Panc1 (cell line): ENCODE data around the gene ZFP36L2.

Experiments used
- POLR2AphosphoS5 ChIP-seq: IDR thresholded peaks from 2 replicates; pipeline ENCODE4 v1.6.1; 2012; ENCODE audit warnings: mild to moderate bottlenecking, low read depth, low read length, moderate library complexity
- SIN3A ChIP-seq: IDR thresholded peaks from 2 replicates; pipeline ENCODE4 v1.6.1; 2012; ENCODE audit warnings: low read depth, mild to moderate bottlenecking, low read length, moderate library complexity, borderline replicate concordance; ENCODE audit not compliant: insufficient read depth
- TCF7L2 ChIP-seq: IDR thresholded peaks from 2 replicates; pipeline ENCODE4 v1.6.1; 2011; ENCODE audit warnings: mild to moderate bottlenecking, low read depth, low read length, inconsistent platforms
- TF ChIP-seq, protein P1 (sequence below): fragments of 450-650 bp; IDR thresholded peaks from 2 replicates; pipeline ENCODE4 v1.5.1; 2017; ENCODE audit warnings: mild to moderate bottlenecking
- TF ChIP-seq, protein P2 (sequence below), 2 experiments: IDR thresholded peaks; 2 replicates each; pipeline ENCODE4 v1.6.1; 2011 to 2012; ENCODE audit warnings: low read depth in 2 of 2, control low read depth in 1 of 2, low read length in 1 of 2, mild to moderate bottlenecking in 1 of 2, moderate library complexity in 1 of 2; ENCODE audit not compliant: insufficient read depth in 1 of 2

DNA sequence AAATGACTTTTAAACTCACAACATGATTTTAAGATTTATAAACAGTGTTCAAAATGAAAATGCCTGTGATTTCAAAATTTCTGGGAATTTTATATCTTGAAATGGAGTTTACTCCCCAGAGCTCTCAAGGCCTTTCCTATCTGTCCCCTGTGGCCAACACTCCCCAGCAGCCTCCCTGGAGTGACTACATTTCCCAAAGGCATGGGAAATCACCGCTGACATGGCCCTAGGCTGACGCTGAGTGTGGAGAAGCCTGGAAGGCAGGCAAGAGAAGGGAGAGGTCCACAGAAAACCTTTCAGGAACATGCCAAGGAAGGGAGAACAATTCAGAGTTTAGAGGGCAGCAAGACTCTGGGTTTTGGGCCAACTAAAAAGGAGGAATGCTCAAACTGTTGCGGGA lies 20.2 kb upstream of the ZFP36L2 start:
- TF ChIP-seq, protein P1, sequence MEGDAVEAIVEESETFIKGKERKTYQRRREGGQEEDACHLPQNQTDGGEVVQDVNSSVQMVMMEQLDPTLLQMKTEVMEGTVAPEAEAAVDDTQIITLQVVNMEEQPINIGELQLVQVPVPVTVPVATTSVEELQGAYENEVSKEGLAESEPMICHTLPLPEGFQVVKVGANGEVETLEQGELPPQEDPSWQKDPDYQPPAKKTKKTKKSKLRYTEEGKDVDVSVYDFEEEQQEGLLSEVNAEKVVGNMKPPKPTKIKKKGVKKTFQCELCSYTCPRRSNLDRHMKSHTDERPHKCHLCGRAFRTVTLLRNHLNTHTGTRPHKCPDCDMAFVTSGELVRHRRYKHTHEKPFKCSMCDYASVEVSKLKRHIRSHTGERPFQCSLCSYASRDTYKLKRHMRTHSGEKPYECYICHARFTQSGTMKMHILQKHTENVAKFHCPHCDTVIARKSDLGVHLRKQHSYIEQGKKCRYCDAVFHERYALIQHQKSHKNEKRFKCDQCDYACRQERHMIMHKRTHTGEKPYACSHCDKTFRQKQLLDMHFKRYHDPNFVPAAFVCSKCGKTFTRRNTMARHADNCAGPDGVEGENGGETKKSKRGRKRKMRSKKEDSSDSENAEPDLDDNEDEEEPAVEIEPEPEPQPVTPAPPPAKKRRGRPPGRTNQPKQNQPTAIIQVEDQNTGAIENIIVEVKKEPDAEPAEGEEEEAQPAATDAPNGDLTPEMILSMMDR = no peak
- TF ChIP-seq TCF7L2 (no peak), POLR2AphosphoS5 (no peak), SIN3A (no peak)
- TF ChIP-seq, protein P2, sequence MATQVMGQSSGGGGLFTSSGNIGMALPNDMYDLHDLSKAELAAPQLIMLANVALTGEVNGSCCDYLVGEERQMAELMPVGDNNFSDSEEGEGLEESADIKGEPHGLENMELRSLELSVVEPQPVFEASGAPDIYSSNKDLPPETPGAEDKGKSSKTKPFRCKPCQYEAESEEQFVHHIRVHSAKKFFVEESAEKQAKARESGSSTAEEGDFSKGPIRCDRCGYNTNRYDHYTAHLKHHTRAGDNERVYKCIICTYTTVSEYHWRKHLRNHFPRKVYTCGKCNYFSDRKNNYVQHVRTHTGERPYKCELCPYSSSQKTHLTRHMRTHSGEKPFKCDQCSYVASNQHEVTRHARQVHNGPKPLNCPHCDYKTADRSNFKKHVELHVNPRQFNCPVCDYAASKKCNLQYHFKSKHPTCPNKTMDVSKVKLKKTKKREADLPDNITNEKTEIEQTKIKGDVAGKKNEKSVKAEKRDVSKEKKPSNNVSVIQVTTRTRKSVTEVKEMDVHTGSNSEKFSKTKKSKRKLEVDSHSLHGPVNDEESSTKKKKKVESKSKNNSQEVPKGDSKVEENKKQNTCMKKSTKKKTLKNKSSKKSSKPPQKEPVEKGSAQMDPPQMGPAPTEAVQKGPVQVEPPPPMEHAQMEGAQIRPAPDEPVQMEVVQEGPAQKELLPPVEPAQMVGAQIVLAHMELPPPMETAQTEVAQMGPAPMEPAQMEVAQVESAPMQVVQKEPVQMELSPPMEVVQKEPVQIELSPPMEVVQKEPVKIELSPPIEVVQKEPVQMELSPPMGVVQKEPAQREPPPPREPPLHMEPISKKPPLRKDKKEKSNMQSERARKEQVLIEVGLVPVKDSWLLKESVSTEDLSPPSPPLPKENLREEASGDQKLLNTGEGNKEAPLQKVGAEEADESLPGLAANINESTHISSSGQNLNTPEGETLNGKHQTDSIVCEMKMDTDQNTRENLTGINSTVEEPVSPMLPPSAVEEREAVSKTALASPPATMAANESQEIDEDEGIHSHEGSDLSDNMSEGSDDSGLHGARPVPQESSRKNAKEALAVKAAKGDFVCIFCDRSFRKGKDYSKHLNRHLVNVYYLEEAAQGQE (IDR thresholded peaks at IDR 0.05; ENCODE audit: insufficient read depth in 1 of 2, low read depth in 2 of 2, low read length in 1 of 2) = no peak
